Aorta (tissue), 5 donors: ENCODE results near the gene OLA1. TPM values are rescaled to one million over a fixed set of nuclear protein-coding genes. Genes with fewer than 3 reads are reported as not detected.

Experiments used
- ATAC-seq: fragments of 200-7000 bp; cut with Tn5 transposase; one replicate; pipeline ENCODE4 v1.9.1; 2022; ENCODE audit warnings: moderate library complexity; ENCODE audit not compliant: low FRiP score
- DNase-seq, 2 donors: peaks; one replicate each; pipeline ENCODE4 v3.0.0-alpha.2; 2020
- H3K27ac ChIP-seq, 2 donors: one replicate each; pipeline ENCODE4 v1.5.1; 2013; ENCODE audit warnings: low read length in 2 of 2, mild to moderate bottlenecking in 2 of 2, moderate library complexity in 2 of 2, control low read depth in 1 of 2, inconsistent platforms in 1 of 2, low read depth in 1 of 2
- H3K27me3 ChIP-seq, 2 donors: one replicate each; pipeline ENCODE4 v1.6.1; 2013; ENCODE audit warnings: control low read depth in 1 of 2, low read length in 1 of 2, mild to moderate bottlenecking in 1 of 2, moderate library complexity in 1 of 2; ENCODE audit not compliant: insufficient read depth in 2 of 2, control insufficient read depth in 1 of 2
- H3K36me3 ChIP-seq, 2 donors: one replicate each; pipeline ENCODE4 v1.6.1; 2013; ENCODE audit warnings: control low read depth in 1 of 2, low read length in 1 of 2, mild to moderate bottlenecking in 1 of 2; ENCODE audit not compliant: insufficient read depth in 2 of 2, control insufficient read depth in 1 of 2
- H3K4me1 ChIP-seq, 2 donors: one replicate each; pipeline ENCODE4 v1.6.1; 2013; ENCODE audit warnings: low read length in 2 of 2, control low read depth in 1 of 2, mild to moderate bottlenecking in 1 of 2, moderate library complexity in 1 of 2; ENCODE audit not compliant: insufficient read depth in 2 of 2, control insufficient read depth in 1 of 2
- H3K4me3 ChIP-seq, 2 donors: one replicate each; pipeline ENCODE4 v1.5.1; 2013; ENCODE audit warnings: low read length in 2 of 2, control low read depth in 1 of 2, mild to moderate bottlenecking in 1 of 2
- H3K9me3 ChIP-seq: one replicate; pipeline ENCODE4 v1.6.1; 2013; ENCODE audit warnings: mild to moderate bottlenecking, low read length; ENCODE audit not compliant: control insufficient read depth
- WGBS, 2 donors: extraction: QIAGEN DNeasy Blood & Tissue Kit; methylation state at CpG; one replicate each; pipeline ENCODE4 v1.1.7; 2013; 5-methylcytosine and 5-hydroxymethylcytosine counted together
- intact Hi-C, 2 donors: fragments of 100-400 bp; cut with DNase I; formaldehyde crosslinking; loops; one replicate each; pipeline versions ENCODE4 v1.14.2 to v1.15.0; 2022
- polyA plus RNA-seq, 2 donors: library from polyadenylated mRNA; stranded (reverse); fragments of 200-250 nt; gene quantifications; one replicate each; pipeline ENCODE4 v1.2.3, GENCODE V29; 2013
- total RNA-seq, 2 donors: library from RNA; stranded (reverse); fragmentation: NEBNext Ultra II Directional; extraction: Animal tissue kit (Norgen Biotek cat#: 25700); gene quantifications; one replicate each; pipeline ENCODE4 v1.2.1, GENCODE V29; 2021
- donor health status: healthy with polysubstance abuse.
- donor health status: Bipolar disorder and iron deficiency.
- donor health status: DM: no; HTN: no; CAD: no.
- donor health status: DM: no; HTN: no; CAD: no.
- donor health status: DM: yes; HTN: yes; CAD: no.

OLA1 gene
- total and polyA plus RNA-seq, 4 donors: 45.2 to 64.0 (median 54.3) TPM

DNA sequence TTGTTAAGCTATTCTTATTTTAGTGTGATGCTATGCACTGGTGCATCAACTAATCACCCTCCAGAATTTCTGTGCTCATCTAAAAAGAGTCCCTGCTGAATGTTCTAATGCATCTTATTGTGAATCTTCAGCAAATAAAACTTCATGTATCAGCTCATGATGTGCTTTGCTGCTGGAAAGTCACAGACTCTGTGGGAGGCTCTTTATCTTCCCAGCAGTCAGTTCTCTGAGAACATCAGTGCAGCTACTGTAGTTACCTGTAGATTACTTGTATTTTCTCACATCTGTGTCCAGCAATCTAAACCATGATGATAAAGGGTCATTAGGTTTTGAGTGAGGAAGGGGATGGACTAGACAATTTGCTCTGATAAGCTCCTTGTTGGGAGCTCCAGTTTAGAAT lies 141.6 kb downstream of the OLA1 start:
- no peaks in the 10 kb centered on the region for H3K36me3 ChIP-seq

DNA sequence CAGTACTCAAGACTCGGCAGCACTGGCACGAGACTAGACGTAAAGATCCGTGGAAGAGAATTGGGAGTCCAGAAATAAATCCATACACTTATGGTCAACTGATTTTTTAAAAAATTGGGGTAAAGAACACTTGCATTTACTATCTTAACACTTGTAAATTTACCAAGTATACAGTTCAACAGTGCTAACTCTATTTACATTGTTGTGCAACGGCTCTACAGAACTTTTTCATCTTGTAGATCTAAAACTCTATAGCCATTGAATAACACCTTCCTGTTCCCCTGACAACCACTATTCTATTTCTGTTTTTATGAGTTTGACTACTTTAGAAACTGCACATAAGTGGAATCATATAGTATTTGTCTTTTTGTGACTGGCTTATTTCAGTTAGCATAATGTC lies 153.8 kb downstream of the OLA1 start:
- Histone ChIP-seq H3K9me3 (no peaks in the 10 kb centered on the region), H3K4me1 (no peaks in the 10 kb centered on the region), H3K4me3 (no peak overlapping the region), H3K36me3 (no peaks in the 10 kb centered on the region), H3K27ac (no peak overlapping the region), H3K27me3 (no peaks in the 10 kb centered on the region)
- DNase-seq: no peak
- intact Hi-C loops: no loop called here
- 94 to 95% methylated on average over 5 of the region's 5 CpGs for WGBS, 2 donors
- no peak for ATAC-seq

More for the DNA sequence above, 141.6 kb downstream of the OLA1 start:
- H3K4me1 ChIP-seq: no peaks in the 10 kb centered on the region
- DNase-seq: no peak
- no peaks in the 10 kb centered on the region for H3K27me3 ChIP-seq
- no peak for ATAC-seq
- no peak overlapping the region for H3K4me3 ChIP-seq
- H3K9me3 ChIP-seq: no peaks in the 10 kb centered on the region
- no peak overlapping the region for H3K27ac ChIP-seq
- intact Hi-C loops: no loop called here

GRCh38 chr2:174090476-174090875 lies 157.9 kb downstream of the OLA1 start:
- 96 to 98% methylated on average over 4 of the region's 4 CpGs for WGBS, 2 donors
- no peaks in the 10 kb centered on the region for H3K9me3 ChIP-seq
- no peaks in the 10 kb centered on the region for H3K4me1 ChIP-seq
- no peak for ATAC-seq
- H3K27ac ChIP-seq: no peak overlapping the region
- no peaks in the 10 kb centered on the region for H3K27me3 ChIP-seq
- intact Hi-C loops: no loop called here
- H3K4me3 ChIP-seq: no peak overlapping the region
- no peak for DNase-seq
- no peaks in the 10 kb centered on the region for H3K36me3 ChIP-seq

DNA sequence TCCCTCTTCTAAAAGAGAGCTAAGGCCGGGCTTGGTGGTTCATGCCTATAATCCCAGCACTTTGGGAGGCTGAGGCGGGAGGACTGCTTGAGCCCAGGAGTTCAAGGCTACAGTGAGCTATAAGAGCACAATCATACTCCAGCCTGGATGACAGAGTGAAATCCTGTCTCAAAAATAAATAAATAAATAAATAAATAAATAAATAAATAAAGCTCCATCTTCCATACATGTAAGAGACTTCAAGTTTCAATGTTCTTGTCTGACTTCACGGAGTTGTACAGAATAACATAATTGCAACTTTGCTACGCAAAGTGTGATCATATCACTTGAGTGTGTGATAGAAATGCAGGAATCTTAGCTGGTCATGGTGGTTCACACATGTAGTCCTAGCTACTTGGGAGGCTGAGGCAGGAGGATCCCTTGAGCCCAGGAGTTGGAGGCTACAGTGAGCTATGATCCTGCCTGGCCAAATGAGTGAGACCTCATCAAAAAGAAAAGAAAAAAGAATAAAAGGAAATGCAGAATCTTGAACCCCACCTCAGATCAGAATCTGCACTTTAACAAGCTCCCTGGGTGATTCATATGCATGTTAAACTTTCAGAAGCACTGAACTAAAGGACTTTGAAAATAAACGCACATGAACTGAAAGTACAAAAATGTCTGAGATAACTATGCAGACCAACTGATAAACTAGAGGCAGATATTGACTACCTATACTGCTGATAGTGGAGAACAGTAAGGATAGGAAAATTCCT lies 159.4 kb downstream of the OLA1 start:
- Histone ChIP-seq H3K27me3 (no peaks in the 10 kb centered on the region), H3K36me3 (no peaks in the 10 kb centered on the region), H3K9me3 (no peaks in the 10 kb centered on the region), H3K4me1 (no peaks in the 10 kb centered on the region), H3K27ac (no peak overlapping the region), H3K4me3 (no peak overlapping the region)
- intact Hi-C loops: loop anchor here in 1 of 2 donors (10.0 kb wide), 1 partner anchor 684 kb away; no protein-coding TSS in a partner anchor
- ATAC-seq (no peak), DNase-seq (no peak)
- WGBS, 2 donors: 94 to 95% methylated on average over 5 of the region's 5 CpGs

- Histone ChIP-seq H3K27ac (no peak overlapping the region), H3K27me3 (no peaks in the 10 kb centered on the region), H3K9me3 (no peaks in the 10 kb centered on the region), H3K4me3 (no peak overlapping the region), H3K4me1 (no peaks in the 10 kb centered on the region), H3K36me3 (no peaks in the 10 kb centered on the region)
- WGBS, 2 donors: 97 to 98% methylated on average over 10 to 11 of the region's 11 CpGs
- intact Hi-C loops: loop anchor here in 1 of 2 donors (10.0 kb wide), 1 partner anchor 682 kb away; no protein-coding TSS in a partner anchor
- DNase-seq: no peak
- no peak for ATAC-seq
These were observed 161.6 kb downstream of the OLA1 start for GRCh38 chr2:174086708-174087107.

DNA sequence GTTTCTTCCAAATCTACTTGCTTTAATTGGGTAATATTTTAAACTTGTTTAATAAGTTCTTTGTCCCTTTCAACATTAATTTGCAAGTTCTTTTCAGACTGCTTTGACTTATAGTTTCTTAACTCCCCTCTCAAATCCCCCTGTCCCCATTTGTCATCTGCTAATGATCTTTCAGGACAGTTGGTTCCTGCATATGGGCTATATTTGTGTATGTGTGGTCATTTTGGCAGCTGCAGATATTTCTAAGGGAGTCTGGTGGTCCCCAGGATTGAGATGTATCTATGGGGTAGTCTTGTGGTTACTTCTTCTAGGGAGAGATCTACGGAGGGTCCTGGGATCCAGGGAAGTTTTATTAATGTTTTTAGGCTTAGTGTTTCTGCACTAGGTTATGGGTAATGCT lies 162.6 kb downstream of the OLA1 start:
- Histone ChIP-seq H3K4me3 (no peak overlapping the region), H3K9me3 (no peaks in the 10 kb centered on the region), H3K27me3 (no peaks in the 10 kb centered on the region), H3K36me3 (no peaks in the 10 kb centered on the region), H3K4me1 (no peaks in the 10 kb centered on the region), H3K27ac (no peak overlapping the region)
- intact Hi-C loops: loop anchor here in 1 of 2 donors (10.0 kb wide), 1 partner anchor 681 kb away; no protein-coding TSS in a partner anchor
- DNase-seq (no peak), ATAC-seq (no peak)
- 93 to 96% methylated on average over 1 of the region's 1 CpG for WGBS, 2 donors

- Histone ChIP-seq H3K27me3 (no peaks in the 10 kb centered on the region), H3K4me3 (no peak overlapping the region), H3K36me3 (no peaks in the 10 kb centered on the region), H3K9me3 (no peaks in the 10 kb centered on the region), H3K27ac (no peak overlapping the region), H3K4me1 (no peaks in the 10 kb centered on the region)
- WGBS, 2 donors: 90 to 91% methylated on average over 3 of the region's 3 CpGs
- intact Hi-C loops: loop anchor here in 1 of 2 donors (10.0 kb wide), 1 partner anchor 679 kb away; no protein-coding TSS in a partner anchor
- no peak for ATAC-seq
- DNase-seq: no peak
These were observed 164.4 kb downstream of the OLA1 start for GRCh38 chr2:174083843-174084458.

GRCh38 chr2:174080672-174081121 lies 167.6 kb downstream of the OLA1 start:
- Histone ChIP-seq H3K27me3 (no peaks in the 10 kb centered on the region), H3K4me1 (no peaks in the 10 kb centered on the region), H3K9me3 (no peaks in the 10 kb centered on the region), H3K27ac (no peak overlapping the region), H3K36me3 (no peaks in the 10 kb centered on the region), H3K4me3 (no peak overlapping the region)
- 91% methylated on average over 6 of the region's 6 CpGs for WGBS, 2 donors
- ATAC-seq (no peak), DNase-seq (no peak)
- intact Hi-C loops: loop anchor here in 1 of 2 donors (10.0 kb wide), 1 partner anchor 676 kb away; no protein-coding TSS in a partner anchor

DNA sequence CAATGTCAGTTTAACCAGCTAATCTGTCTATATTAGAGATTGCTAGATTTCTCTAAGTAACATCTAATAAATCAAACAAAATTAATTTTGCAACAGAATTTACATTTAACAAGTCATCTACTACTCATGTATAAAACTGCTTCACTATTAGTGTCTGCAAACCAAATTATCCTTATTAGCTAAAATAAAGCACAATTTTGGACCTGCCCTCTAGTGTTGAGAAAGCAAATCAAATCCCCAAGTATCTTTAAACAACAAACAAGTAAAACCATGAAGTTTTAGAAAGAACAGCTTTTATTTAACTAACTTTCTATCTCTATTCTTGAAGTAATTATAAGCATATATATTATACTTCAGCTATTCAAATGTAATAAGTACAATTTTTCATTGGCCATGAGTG lies 170.1 kb downstream of the OLA1 start:
- H3K36me3 ChIP-seq: peaks cover 0 to 4% of the 10 kb centered on the region in 2 donors
- no peaks in the 10 kb centered on the region for H3K4me1 ChIP-seq
- H3K27me3 ChIP-seq: no peaks in the 10 kb centered on the region
- H3K27ac ChIP-seq: no peak overlapping the region
- ATAC-seq (no peak), DNase-seq (no peak)
- intact Hi-C loops: no loop called here
- no peak overlapping the region for H3K4me3 ChIP-seq
- no peaks in the 10 kb centered on the region for H3K9me3 ChIP-seq
